HS-5 (cell line): ENCODE measurements around the gene MCTP2.

Source experiments
- DNase-seq: peaks from one replicate; pipeline ENCODE4 v3.0.0-alpha.2; 2012; ENCODE audit warnings: low read depth

Gene MCTP2, protein sequence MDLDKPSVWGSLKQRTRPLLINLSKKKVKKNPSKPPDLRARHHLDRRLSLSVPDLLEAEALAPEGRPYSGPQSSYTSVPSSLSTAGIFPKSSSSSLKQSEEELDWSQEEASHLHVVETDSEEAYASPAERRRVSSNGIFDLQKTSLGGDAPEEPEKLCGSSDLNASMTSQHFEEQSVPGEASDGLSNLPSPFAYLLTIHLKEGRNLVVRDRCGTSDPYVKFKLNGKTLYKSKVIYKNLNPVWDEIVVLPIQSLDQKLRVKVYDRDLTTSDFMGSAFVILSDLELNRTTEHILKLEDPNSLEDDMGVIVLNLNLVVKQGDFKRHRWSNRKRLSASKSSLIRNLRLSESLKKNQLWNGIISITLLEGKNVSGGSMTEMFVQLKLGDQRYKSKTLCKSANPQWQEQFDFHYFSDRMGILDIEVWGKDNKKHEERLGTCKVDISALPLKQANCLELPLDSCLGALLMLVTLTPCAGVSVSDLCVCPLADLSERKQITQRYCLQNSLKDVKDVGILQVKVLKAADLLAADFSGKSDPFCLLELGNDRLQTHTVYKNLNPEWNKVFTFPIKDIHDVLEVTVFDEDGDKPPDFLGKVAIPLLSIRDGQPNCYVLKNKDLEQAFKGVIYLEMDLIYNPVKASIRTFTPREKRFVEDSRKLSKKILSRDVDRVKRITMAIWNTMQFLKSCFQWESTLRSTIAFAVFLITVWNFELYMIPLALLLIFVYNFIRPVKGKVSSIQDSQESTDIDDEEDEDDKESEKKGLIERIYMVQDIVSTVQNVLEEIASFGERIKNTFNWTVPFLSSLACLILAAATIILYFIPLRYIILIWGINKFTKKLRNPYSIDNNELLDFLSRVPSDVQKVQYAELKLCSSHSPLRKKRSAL

DNA sequence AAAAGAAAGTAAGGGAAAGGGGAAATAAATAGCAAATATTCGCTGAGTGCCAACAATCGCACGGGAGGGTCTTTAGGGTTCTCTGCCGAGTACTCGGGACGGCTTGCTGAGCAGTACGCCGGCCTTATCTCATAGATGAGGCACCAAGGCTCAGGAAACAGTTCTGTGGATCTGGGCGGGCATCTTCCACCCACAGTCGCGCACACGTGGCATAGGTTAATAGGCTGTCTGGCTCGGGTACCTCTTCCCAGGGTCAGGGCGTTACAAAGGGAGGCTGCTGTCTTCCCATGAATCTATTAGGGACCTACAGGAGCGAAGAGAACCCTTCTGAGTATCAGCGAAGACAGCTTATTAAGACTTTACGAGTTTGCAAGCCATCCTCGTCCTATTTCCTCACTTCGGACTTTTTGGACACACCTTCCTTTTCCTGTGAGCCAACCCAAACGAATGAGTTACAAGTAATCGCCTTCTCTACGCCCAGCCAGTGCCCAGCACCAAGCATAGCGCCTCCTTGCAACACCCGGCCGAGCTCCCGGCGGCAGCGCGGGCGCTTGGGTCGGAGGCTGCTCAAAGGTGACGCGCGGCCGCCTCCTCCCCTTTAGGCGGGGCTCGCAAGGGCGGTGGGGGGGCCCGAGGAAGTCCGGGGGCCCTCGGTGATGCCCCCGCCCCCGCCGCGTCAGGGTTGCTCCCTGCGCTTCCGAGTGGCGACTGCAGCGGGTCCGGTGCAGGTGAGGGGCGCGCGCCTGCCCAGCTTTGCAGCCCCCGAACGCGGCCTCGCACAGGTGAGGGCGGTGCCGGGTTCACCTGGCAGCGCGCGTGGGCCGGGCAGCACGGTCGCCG is at the start of gene MCTP2:
Gene MCTP2 (plus strand): TSS at position 679 of the 840 bp plus-strand sequence. CDS start 66,705 bp downstream, outside the sequence.
- no peak for DNase-seq

DNA sequence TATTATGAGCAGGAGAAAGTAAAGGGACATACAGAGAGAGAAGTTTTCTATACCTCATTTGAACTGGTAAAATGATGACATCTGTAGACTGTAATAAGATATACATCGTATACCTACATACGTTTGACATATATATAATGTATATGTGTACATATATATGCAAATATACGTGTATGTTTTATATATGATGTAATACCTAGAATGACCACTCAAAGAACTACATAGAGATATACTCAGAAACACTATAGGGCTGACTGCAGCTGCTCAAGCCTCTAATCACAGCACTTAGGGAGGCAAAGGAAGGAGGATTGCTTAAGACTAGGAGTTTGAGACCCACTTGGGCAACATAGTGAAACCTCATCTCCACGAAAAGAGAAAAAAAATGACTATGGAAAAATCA is 48.5 kb upstream of the MCTP2 start:
- no peak for DNase-seq

DNA sequence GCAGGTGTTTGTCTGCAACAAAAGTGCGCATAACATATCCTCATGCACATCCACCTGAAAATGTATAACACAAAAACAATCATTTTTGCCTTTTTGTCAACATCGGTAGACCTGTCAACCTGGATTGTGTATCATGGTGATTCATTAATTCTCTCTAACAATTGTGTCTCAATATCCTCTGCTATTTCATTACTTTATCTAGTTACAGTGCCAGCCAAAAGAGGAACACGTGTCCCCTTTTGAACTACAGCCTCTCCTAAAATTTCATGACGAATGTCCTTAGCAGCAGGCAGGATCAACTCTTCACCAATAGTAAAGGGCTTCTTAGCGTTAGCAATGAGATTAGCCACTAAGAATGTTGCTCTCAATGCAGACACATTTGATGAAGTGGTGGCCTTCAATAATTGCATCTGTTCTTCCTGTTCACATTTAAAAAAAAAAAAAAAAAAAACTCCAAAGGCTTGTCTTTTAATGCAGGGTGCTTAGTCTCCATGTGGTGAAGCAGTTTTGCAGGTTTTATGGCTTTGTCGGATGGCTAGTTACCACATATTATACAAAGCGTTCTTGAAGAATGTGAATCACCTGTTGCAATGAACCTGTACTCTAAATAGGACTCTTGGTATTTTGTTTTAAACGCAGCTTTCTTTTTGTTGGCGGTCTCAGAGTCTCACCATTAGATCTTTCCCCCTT is 45.7 kb upstream of the MCTP2 start:
- no peak for DNase-seq

DNA sequence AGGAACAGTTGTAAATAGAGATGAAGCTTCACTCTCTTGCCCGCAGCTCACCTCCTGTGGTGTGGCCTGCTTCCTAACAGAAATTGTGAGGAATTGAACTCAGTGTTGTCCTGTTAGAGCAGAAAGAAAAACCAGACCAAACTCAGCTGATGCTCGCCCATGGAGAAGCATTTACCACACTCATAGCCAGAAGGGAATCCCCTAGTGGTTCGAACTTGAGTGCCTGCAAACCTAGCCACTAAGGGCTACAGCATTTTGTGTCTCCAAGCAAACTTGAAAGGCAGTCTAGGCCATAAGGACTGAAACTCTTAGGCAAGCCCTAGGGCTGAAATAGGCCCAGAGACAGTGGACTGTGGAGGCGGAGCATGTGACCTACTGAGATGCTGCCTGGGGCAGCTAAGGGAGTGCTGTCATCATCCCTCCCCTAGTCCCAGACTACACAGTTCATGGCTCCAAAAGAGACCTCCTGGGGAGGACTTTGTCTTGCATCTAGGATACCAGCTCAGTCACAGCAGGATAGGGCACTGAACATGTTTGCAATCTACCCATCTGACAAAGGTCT is 44.5 kb upstream of the MCTP2 start:
- no peak for DNase-seq

DNA sequence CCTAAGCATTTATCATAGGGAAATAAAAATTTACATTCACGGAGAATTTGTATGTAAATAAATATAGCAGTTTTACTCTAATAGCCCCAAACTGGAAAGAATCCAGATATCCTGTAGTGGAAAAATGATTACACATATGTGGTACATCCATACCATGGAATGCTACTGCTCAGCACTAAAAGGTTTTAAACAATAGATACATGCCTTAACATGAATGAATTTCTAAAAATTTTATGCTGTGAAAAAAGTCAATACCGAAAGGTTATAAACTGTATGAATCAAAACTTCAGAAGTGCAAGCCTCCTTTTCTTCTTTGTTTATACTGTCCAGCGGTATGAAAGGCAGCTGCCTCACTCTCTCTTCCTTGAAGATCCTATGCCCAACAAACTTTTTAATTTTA is 37.5 kb upstream of the MCTP2 start:
- no peak for DNase-seq

DNA sequence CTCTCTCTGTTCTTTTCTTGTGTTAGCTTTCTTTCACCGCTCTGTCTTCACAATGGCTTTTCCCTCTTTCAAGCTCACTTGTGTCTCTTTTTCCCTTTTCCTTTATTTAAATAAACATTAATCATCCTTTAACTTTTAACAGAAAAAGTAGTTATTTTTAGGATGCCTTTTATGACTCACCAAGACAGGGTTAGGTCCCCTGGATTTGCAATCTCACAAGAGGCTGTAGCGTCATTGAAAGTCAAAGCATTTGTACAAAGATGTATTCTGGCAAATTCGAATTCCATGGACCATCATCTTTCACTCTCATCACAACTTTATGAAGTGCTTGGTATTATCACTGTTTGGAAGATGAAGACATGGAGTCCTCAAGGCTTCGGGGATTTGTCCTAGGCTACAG is 34.8 kb upstream of the MCTP2 start:
- no peak for DNase-seq

DNA sequence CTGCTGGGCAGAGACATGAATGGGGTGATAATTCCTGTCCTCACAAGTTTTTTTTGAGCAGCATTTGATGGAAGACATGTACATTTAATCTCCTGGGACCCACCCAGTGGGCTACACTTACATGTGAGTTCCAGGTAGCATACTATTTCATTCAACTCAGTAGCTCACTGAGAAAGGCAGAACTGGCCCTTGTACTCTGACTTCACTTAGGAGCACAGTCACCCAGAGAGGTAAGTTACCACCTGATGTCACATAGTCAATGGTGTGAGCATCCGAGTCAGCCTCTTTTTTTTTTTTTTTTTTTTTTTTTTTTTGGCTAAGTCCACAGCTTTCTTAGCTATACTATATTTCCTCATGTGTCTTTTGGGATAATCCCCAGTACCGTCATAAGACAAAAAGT is 32.7 kb upstream of the MCTP2 start:
- DNase-seq = no peak

DNA sequence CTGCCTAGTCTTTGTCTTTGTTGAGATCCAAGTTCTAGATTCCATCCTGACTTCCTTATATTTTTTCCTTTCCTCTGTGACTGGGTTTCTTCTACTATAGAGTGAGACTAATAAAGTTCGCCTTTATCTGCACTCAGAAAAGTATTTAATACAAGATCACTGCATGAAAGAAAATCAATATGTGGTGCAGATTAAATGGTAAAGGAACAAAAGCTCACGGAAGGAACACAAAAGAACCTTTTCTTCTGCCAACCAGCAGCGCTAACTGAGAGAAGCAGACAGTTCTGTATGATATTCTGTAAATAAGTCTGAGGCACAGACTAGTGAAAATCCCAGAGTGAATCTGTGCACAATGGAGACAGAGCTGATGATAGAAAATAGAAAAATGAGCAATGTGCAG is 31.6 kb upstream of the MCTP2 start:
- no peak for DNase-seq

DNA sequence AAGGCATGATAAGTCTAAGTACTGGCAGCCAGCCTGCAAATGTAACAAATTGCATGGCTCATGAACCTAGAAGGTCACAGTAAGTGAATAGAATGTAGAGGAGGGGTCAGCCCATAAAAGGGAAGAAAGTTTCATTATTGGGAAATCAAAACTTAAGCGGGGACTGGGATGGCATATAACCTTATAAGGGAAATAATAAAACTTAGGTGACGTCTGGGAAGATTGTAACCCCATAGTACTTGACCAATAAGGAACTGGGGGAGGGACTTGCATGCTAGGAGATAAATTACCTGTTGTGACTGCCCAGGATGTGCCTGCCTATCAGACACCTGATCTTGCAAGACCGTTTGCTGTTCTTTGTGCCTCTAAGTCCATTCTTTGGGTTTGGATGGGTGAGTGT is 28.1 kb upstream of the MCTP2 start:
- no peak for DNase-seq

DNA sequence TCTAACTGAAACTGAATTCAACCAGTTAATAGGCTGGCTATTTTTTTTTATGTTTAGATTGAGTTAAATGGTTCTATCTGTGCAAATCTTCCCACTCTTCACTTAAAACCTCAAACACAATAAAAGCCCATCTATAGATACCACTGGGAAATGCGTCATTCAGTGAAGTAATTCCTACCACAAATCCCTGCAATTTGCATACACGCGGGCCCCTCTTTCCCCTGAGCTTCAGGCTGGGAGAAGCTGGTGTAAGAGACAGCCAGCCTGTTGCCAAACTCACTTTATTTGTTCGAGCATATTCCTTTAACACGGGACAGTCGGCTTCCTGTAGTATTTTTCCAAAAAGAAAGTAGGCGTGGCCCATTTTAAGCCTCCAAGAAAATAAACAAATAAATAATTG is 26.0 kb upstream of the MCTP2 start:
- DNase-seq = no peak

DNA sequence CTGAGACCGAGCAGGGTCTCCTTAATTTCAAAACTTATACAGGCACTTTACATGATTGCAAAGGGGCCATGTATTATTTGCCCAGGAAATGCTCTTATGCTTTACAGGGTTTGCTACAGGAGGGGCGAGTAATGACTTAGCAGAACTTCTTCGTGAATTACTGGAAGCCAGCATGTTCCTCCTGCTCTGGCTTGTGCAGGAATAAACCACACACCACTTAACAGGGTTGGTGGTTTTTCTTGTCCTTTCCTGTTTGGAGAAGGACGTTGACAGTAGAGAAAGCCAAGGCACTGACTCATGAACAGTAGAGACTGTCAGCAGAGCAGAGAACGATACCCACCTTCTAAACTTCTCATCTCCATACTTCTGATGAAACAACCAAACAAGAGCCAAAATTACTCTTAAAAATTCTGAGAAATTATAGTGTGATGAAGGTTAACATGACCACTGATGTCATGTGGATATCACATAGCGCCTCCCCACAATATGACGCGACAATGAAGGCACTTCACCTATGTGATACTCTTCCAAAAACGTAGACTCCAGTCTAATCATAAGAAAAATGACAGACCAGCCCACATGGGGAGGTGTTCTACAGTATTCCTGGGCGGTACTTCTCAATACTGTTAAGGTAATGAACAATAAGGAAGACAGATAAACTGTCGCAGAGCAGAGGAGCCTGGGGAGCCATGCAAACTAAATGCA is 24.7 kb upstream of the MCTP2 start:
- DNase-seq = no peak

DNA sequence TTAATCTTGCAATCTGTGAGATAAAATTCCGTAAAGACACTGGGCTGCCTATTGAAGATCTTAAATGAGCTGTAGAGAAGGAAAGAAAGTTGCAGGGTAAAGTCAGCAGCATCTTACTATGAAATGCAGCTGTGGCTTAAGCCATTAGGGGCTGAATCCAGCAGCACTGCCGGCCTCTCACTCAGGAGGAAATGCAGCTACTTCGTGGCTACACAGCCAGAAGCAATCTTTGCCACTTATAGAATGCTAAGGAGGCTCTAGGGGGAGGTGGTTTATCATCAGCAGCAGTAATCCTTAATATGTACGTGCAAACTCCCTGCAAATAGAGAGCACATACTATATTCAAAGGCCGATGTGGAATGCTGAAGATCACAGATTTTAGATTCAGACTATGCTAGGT is 19.1 kb upstream of the MCTP2 start:
- DNase-seq = no peak

DNA sequence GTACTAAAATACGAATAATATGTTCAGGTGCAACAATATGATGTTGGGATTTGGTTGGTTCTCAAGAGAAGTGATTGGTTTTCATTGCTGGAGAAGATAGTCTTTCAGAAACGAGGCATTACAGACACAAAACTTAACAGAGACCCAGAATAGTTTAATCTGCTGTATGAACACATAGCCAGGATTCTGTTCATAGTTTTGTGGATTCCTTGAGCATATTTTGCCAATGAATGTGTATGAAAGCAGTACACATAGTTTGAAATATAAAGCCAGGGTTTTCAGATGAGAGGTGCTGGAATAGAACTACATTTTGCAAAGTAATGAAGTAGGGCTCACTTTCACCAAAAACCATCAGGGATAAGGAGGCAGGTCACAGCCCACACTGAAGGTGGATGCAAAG is 5.7 kb upstream of the MCTP2 start:
- no peak for DNase-seq

DNA sequence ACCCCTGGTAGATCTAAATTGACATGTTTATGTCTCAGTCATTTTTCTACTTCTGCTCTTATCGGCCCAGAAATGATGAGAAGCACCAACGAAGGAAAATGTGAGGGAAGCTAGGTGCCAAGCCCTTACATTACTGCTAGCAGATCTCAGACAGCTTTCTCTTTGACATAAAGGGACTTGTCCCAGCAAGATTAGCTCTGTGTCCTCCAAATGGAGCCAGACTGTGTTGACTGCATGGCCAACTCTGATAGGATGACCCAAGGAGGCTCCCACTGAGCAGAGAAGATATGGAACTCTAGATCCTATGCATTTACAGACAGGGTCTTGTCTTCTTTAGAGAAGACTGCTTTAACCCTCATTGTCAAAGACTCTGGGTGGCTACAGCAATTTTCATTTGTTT is 2.8 kb upstream of the MCTP2 start:
- no peak for DNase-seq

DNA sequence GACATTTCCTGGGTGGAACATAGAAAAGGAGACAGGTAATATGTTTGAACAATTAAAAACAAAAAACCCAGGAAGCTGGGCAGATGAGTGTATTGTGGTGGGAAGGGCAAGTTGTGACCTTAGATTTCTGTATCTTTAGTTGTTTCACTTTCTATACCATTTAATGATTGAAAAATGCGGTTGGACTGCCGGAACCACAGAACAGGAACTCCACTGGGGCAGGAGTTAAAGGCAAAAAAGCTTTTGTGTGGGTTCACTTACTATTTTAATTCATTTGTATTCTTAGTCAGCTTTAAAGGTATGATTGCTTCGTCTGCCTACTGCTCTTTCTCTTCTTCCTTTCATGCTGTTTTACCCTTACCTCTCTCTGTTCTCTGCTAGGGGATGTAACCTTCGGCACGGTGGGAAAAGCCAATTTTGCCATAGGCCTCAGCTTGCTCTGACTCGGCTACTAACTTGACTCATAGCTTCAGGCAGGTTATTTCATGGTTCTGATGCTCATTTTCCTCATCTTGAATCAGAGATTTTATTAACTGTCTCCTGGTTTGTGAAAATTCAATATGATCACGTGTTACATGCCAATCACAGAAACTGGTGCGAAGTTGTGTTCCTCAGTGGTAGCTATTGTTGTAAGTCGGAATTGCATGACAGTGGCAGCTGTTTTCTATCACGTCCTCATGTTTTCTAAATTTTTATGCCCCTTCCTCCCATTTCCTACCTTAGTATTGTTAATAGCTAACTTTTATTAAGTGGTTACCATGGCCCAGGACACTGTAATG is 1.6 kb upstream of the MCTP2 start:
- no peak for DNase-seq

DNA sequence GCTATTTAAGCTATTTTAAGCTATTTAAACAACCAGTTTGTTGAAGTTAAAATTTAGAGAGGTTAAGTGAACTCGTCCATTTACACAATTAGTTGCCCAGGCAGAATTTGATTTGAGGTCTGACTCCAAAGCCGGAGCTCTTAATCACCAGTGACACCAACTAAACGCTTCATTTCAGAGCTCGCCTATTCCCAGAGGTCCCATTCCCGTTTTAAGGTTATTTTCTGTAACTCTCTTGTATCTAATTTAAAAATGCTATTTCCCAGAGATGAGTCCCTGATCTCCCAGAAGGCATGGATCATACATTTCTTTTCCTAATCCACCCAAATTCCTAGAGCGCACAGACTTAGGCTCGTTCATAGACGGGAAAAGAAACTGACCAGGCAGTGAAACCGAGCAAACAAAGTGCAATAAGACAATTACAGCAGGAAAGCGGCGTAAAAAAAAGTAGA is 904 bp upstream of the MCTP2 start:
- no peak for DNase-seq

DNA sequence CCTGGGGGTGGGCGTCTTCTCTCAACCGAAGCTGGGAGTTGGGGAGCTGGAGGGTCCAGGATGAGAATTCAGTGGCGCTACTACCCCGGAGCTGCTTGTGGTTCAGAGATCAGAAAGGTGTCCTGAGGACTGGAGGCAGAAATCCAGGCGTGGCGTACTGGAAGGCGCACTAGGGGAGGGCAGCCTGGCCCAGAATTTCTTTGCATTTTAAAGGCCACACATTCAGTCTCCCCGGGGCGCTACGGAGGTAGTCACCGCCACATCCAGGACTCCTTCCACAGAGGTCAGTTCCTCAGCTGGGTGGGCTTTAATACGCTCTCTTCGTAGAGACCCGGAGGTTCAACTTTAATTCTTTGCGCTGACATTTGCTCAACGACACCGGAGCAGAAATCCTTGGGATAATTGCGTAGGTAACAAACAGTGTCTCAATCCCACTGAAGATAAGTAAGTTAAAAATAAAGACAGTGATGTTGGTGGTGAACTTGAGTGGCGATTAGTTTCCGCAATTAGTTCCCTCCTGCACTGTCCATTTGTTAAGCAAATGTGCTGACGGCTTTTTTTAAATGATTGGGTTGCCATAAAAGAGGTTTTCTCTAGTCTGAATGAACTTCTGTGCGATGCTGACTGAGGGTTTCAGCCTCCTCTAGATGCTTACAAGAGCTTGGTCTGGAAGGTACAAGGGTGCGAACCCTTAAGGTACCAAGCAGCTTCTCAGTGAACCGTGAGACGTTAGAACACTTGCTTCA is 535 bp downstream of the MCTP2 start:
- DNase-seq = no peak

DNA sequence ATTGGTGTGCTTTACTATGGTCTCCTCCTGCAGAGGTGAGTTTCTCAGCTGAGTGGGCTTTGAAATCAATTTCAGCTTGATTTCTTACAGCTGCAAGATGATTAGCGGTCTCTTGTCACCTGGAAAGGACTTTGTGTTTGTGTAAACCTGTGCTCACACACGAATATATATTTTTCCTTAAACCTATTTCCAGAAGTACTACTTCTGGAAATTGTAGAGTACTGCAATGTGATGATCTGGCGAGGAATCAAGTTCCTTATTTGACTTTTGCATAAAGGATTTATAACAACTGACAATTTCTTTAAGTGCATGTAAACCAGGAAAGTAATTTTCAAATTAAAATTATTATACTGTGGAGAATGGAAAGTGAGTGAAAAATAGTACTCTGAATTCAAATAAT is 2.1 kb downstream of the MCTP2 start:
- no peak for DNase-seq

DNA sequence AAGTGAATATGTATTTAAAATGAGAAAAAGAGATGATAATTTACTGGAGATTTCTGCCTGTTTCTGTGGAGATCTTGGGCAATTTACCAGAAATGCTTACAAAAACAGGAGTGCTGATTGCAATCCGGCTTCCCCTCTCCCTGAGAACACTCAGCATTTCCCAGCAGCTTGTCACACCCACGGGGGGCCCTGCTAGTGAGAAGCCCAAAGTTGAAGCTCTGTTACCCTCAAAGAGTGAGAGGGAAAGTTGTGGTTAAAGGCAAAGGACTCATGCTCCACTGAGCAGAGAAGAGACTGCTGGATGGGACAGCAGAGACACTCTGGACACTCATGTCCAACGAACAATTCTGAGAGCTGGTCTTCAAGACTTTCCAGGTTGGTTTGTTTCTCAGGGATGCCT is 2.9 kb downstream of the MCTP2 start:
- no peak for DNase-seq
